Osteoblast (primary cell): ENCODE results near the gene NLGN1. TPM values are rescaled to one million over a fixed set of nuclear protein-coding genes. Genes with fewer than 3 reads are reported as not detected.

ENCODE experiments used
- DNase-seq: peaks from one replicate; pipeline ENCODE4 v3.0.0; 2011; ENCODE audit warnings: low spot score, mixed read lengths; ENCODE audit not compliant: insufficient read length; ENCODE audit errors: missing footprints
- H2AFZ ChIP-seq: 2 replicates; pipeline ENCODE4 v1.6.0; 2011; ENCODE audit warnings: mild to moderate bottlenecking, low read length
- H3K27ac ChIP-seq: 2 replicates; pipeline ENCODE4 v1.5.1; 2011; ENCODE audit warnings: mild to moderate bottlenecking, low read depth, low read length, moderate library complexity
- H3K27me3 ChIP-seq: 2 replicates; pipeline ENCODE4 v1.6.0; 2012; ENCODE audit warnings: mild to moderate bottlenecking, control low read depth, inconsistent platforms, low read length, moderate library complexity; ENCODE audit not compliant: insufficient read depth
- H3K36me3 ChIP-seq: 2 replicates; pipeline ENCODE4 v1.5.1; 2011; ENCODE audit warnings: mild to moderate bottlenecking, low read length, control low read depth, moderate library complexity; ENCODE audit not compliant: insufficient read depth
- H3K4me1 ChIP-seq: 2 replicates; pipeline ENCODE4 v1.5.1; 2011; ENCODE audit warnings: mild to moderate bottlenecking, low read length, control low read depth, moderate library complexity; ENCODE audit not compliant: insufficient read depth
- H3K4me2 ChIP-seq: 2 replicates; pipeline ENCODE4 v1.6.0; 2011; ENCODE audit warnings: mild to moderate bottlenecking, low read length; ENCODE audit not compliant: insufficient read depth
- H3K4me3 ChIP-seq: fragments of 200-600 bp; sonication (generic); 3 replicates; pipeline ENCODE4 v1.5.1; 2012; ENCODE audit warnings: mild to moderate bottlenecking, low read length, inconsistent platforms; ENCODE audit not compliant: insufficient read depth
- H3K79me2 ChIP-seq: 2 replicates; pipeline ENCODE4 v1.6.0; 2012; ENCODE audit warnings: mild to moderate bottlenecking, low read length, control low read depth, inconsistent platforms; ENCODE audit not compliant: insufficient read depth
- H3K9me3 ChIP-seq: 2 replicates; pipeline ENCODE4 v1.5.1; 2011; ENCODE audit warnings: low read depth, low read length, control low read depth
- H4K20me1 ChIP-seq: 2 replicates; pipeline ENCODE4 v1.6.0; 2012; ENCODE audit warnings: mild to moderate bottlenecking, low read length, control low read depth; ENCODE audit not compliant: insufficient read depth
- total RNA-seq: library from RNA; depleted of rRNA; stranded (reverse); fragments of >200 nt; gene quantifications from 2 replicates; pipeline ENCODE4 v1.2.3, GENCODE V29; 2012
- TF ChIP-seq, protein P1 (sequence below): IDR thresholded peaks from 2 replicates; pipeline ENCODE4 v1.5.1; 2011; ENCODE audit warnings: mild to moderate bottlenecking, low read depth, low read length, moderate library complexity; ENCODE audit errors: extremely low read depth

Gene NLGN1
- total RNA-seq, 1 donor: 9.0 TPM

GRCh38 chr3:173676094-173676493, 278.6 kb downstream of the NLGN1 start:
- no peaks in the 10 kb centered on the region for H3K79me2 ChIP-seq
- TF ChIP-seq, protein P1, sequence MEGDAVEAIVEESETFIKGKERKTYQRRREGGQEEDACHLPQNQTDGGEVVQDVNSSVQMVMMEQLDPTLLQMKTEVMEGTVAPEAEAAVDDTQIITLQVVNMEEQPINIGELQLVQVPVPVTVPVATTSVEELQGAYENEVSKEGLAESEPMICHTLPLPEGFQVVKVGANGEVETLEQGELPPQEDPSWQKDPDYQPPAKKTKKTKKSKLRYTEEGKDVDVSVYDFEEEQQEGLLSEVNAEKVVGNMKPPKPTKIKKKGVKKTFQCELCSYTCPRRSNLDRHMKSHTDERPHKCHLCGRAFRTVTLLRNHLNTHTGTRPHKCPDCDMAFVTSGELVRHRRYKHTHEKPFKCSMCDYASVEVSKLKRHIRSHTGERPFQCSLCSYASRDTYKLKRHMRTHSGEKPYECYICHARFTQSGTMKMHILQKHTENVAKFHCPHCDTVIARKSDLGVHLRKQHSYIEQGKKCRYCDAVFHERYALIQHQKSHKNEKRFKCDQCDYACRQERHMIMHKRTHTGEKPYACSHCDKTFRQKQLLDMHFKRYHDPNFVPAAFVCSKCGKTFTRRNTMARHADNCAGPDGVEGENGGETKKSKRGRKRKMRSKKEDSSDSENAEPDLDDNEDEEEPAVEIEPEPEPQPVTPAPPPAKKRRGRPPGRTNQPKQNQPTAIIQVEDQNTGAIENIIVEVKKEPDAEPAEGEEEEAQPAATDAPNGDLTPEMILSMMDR: no peak
- H3K36me3 ChIP-seq: no peaks in the 10 kb centered on the region
- no peaks in the 10 kb centered on the region for H3K27me3 ChIP-seq
- no peak for DNase-seq
- no peak overlapping the region for H2AFZ ChIP-seq
- H3K27ac ChIP-seq: no peak overlapping the region
- no peak overlapping the region for H3K4me2 ChIP-seq
- no peak overlapping the region for H3K4me3 ChIP-seq
- H3K4me1 ChIP-seq: no peaks in the 10 kb centered on the region
- no peaks in the 10 kb centered on the region for H3K9me3 ChIP-seq
- no peaks in the 10 kb centered on the region for H4K20me1 ChIP-seq

- H3K36me3 ChIP-seq: no peaks in the 10 kb centered on the region
- no peak for DNase-seq
- no peaks in the 10 kb centered on the region for H3K9me3 ChIP-seq
- H3K27ac ChIP-seq: no peak overlapping the region
- no peaks in the 10 kb centered on the region for H4K20me1 ChIP-seq
- no peaks in the 10 kb centered on the region for H3K27me3 ChIP-seq
- no peak overlapping the region for H3K4me3 ChIP-seq
- TF ChIP-seq, protein P1: no peak
- H3K4me2 ChIP-seq: no peak overlapping the region
- H3K79me2 ChIP-seq: no peaks in the 10 kb centered on the region
- no peak overlapping the region for H2AFZ ChIP-seq
- no peaks in the 10 kb centered on the region for H3K4me1 ChIP-seq
These were observed 283.7 kb downstream of the NLGN1 start for GRCh38 chr3:173681188-173681678.

DNA sequence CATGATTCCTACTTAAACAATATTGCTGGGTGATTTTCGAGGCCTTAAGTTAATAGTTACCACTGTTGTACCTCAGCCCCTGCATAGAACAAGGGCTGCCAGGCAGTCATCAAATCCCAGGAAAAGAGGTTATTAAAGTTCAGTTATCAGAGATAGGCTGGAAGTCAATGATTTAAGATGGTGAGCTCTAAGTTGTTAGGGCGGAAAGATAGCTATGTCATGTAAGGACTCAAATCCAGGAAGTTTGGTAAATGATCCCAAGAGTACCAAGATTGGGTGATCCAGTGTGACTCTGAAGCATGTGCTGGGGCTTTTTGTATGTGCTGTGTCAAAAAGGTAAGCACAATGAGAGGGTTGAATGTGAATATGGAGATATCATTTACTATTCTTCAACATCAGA, 287.9 kb downstream of the NLGN1 start:
- H3K27me3 ChIP-seq: no peaks in the 10 kb centered on the region
- no peak overlapping the region for H3K4me3 ChIP-seq
- TF ChIP-seq, protein P1: no peak
- no peaks in the 10 kb centered on the region for H3K4me1 ChIP-seq
- no peak overlapping the region for H2AFZ ChIP-seq
- no peaks in the 10 kb centered on the region for H3K9me3 ChIP-seq
- DNase-seq: no peak
- H4K20me1 ChIP-seq: no peaks in the 10 kb centered on the region
- H3K79me2 ChIP-seq: no peaks in the 10 kb centered on the region
- no peaks in the 10 kb centered on the region for H3K36me3 ChIP-seq
- H3K4me2 ChIP-seq: no peak overlapping the region
- H3K27ac ChIP-seq: no peak overlapping the region

GRCh38 chr3:173688216-173688842, 290.8 kb downstream of the NLGN1 start:
- H3K4me1 ChIP-seq: no peaks in the 10 kb centered on the region
- no peaks in the 10 kb centered on the region for H3K36me3 ChIP-seq
- no peaks in the 10 kb centered on the region for H4K20me1 ChIP-seq
- H3K4me2 ChIP-seq: no peak overlapping the region
- no peaks in the 10 kb centered on the region for H3K9me3 ChIP-seq
- no peak overlapping the region for H3K4me3 ChIP-seq
- DNase-seq: no peak
- no peaks in the 10 kb centered on the region for H3K79me2 ChIP-seq
- no peak overlapping the region for H3K27ac ChIP-seq
- no peak overlapping the region for H2AFZ ChIP-seq
- TF ChIP-seq, protein P1: no peak
- no peaks in the 10 kb centered on the region for H3K27me3 ChIP-seq
